Lower lobe of right lung (tissue), 2 donors: ENCODE data around the gene TRMT10C. TPM values are rescaled to one million over a fixed set of nuclear protein-coding genes. Genes with fewer than 3 reads are reported as not detected.
"Not testable (repeated sequence)": the region's sequence is repeated elsewhere in the genome, so short reads cannot be mapped to it uniquely, and the experiment has no call there.

ENCODE experiments used
- ATAC-seq, 2 donors: fragments of 200-7000 bp; cut with Tn5 transposase; one replicate each; pipeline ENCODE4 v1.9.1; 2020 to 2022; ENCODE audit warnings: mild to moderate bottlenecking in 2 of 2, moderate library complexity in 2 of 2
- DNase-seq: peaks from one replicate; pipeline ENCODE4 v3.0.0-alpha.2; 2020
- H3K27ac ChIP-seq: fragments of 200-600 bp; one replicate; pipeline ENCODE4 v1.8.0; 2022
- H3K27me3 ChIP-seq: fragments of 200-600 bp; one replicate; pipeline ENCODE4 v1.8.0; 2022; ENCODE audit warnings: low read depth
- H3K36me3 ChIP-seq: fragments of 200-600 bp; one replicate; pipeline ENCODE4 v1.8.0; 2022; ENCODE audit warnings: mild to moderate bottlenecking
- H3K4me1 ChIP-seq: fragments of 200-600 bp; one replicate; pipeline ENCODE4 v1.8.0; 2022
- H3K4me3 ChIP-seq: fragments of 200-600 bp; one replicate; pipeline ENCODE4 v1.8.0; 2022; ENCODE audit warnings: mild to moderate bottlenecking
- H3K9me3 ChIP-seq: fragments of 200-600 bp; one replicate; pipeline ENCODE4 v1.8.0; 2022
- CTCF ChIP-seq: fragments of 200-600 bp; IDR thresholded peaks from one replicate; pipeline ENCODE4 v1.8.0; 2022; ENCODE audit warnings: antibody characterized with exemption, mild to moderate bottlenecking
- intact Hi-C: fragments of 100-400 bp; cut with DNase I; formaldehyde crosslinking; loops from one replicate; pipeline ENCODE4 v1.11.0; 2022
- total RNA-seq: library from RNA; stranded (reverse); fragmentation: NEBNext Ultra II Directional; extraction: Animal tissue kit (Norgen Biotek cat#: 25700); gene quantifications from one replicate; pipeline ENCODE4 v1.2.1, GENCODE V29; 2021
- donor health status: DM: no; HTN: yes; CAD: no; lungs with severe emphysema.

TRMT10C gene
- total RNA-seq, 1 donor from 2014 or later, result 17.4 TPM

GRCh38 chr3:101536266-101536665 is 25.4 kb upstream of the TRMT10C start:
- intact Hi-C loops, result no loop called here
- H3K27ac ChIP-seq, result no peak overlapping the region
- no peak for TF ChIP-seq CTCF
- DNase-seq (no peak), ATAC-seq (no peak)
- H3K4me3 ChIP-seq, result no peak overlapping the region
- no peaks in the 10 kb centered on the region for H3K36me3 ChIP-seq
- no peaks in the 10 kb centered on the region for H3K27me3 ChIP-seq
- no peaks in the 10 kb centered on the region for H3K9me3 ChIP-seq
- no peaks in the 10 kb centered on the region for H3K4me1 ChIP-seq

- DNase-seq, H3K36me3 ChIP-seq, H3K27ac ChIP-seq, H3K4me1 ChIP-seq, H3K4me3 ChIP-seq, intact Hi-C loops, H3K9me3 ChIP-seq, H3K27me3 ChIP-seq, ATAC-seq: not testable (repeated sequence)
These were observed 24.7 kb upstream of the TRMT10C start for GRCh38 chr3:101536955-101537354.

GRCh38 chr3:101542957-101543356 is 18.7 kb upstream of the TRMT10C start:
- no peaks in the 10 kb centered on the region for H3K4me1 ChIP-seq
- ATAC-seq (no peak), DNase-seq (no peak)
- H3K9me3 ChIP-seq, result no peaks in the 10 kb centered on the region
- TF ChIP-seq CTCF, result no peak
- intact Hi-C loops, result no loop called here
- no peaks in the 10 kb centered on the region for H3K27me3 ChIP-seq
- no peak overlapping the region for H3K27ac ChIP-seq
- H3K4me3 ChIP-seq, result no peak overlapping the region
- no peaks in the 10 kb centered on the region for H3K36me3 ChIP-seq

GRCh38 chr3:101544161-101544850 is 17.4 kb upstream of the TRMT10C start:
- H3K36me3 ChIP-seq, result no peaks in the 10 kb centered on the region
- no peaks in the 10 kb centered on the region for H3K27me3 ChIP-seq
- H3K4me1 ChIP-seq, result no peaks in the 10 kb centered on the region
- ATAC-seq, result no peak
- H3K4me3 ChIP-seq, result no peak overlapping the region
- no peak for TF ChIP-seq CTCF
- DNase-seq, result no peak
- no peak overlapping the region for H3K27ac ChIP-seq
- H3K9me3 ChIP-seq, result no peaks in the 10 kb centered on the region
- intact Hi-C loops, result no loop called here

- Histone ChIP-seq H3K36me3 (no peaks in the 10 kb centered on the region), H3K4me1 (no peaks in the 10 kb centered on the region), H3K27me3 (no peaks in the 10 kb centered on the region), H3K4me3 (no peak overlapping the region), H3K27ac (no peak overlapping the region), H3K9me3 (no peaks in the 10 kb centered on the region)
- ATAC-seq, result no peak
- TF ChIP-seq CTCF, result no peak
- DNase-seq, result no peak
- intact Hi-C loops, result no loop called here
These were observed 13.1 kb upstream of the TRMT10C start for GRCh38 chr3:101548527-101549105.

GRCh38 chr3:101549473-101549872 is 12.2 kb upstream of the TRMT10C start:
- H3K36me3 ChIP-seq, result no peaks in the 10 kb centered on the region
- H3K4me3 ChIP-seq, result no peak overlapping the region
- H3K9me3 ChIP-seq, result no peaks in the 10 kb centered on the region
- H3K4me1 ChIP-seq, result no peaks in the 10 kb centered on the region
- no peaks in the 10 kb centered on the region for H3K27me3 ChIP-seq
- intact Hi-C loops, result no loop called here
- H3K27ac ChIP-seq, result no peak overlapping the region
- TF ChIP-seq CTCF, result no peak
- ATAC-seq (no peak), DNase-seq (no peak)

GRCh38 chr3:101551359-101552081 is 10.1 kb upstream of the TRMT10C start:
- H3K4me3 ChIP-seq, ATAC-seq, DNase-seq, intact Hi-C loops, H3K36me3 ChIP-seq, H3K27me3 ChIP-seq, H3K4me1 ChIP-seq, H3K27ac ChIP-seq, H3K9me3 ChIP-seq: not testable (repeated sequence)

GRCh38 chr3:101553381-101553780 is 8.3 kb upstream of the TRMT10C start:
- H3K36me3 ChIP-seq, DNase-seq, intact Hi-C loops, H3K9me3 ChIP-seq, H3K4me3 ChIP-seq, H3K27me3 ChIP-seq, ATAC-seq, H3K27ac ChIP-seq, H3K4me1 ChIP-seq: not testable (repeated sequence)
